Stomach (tissue), 9 donors: ENCODE data around the gene SYT15. TPM values are rescaled to one million over a fixed set of nuclear protein-coding genes. Genes with fewer than 3 reads are reported as not detected.
A peak's percentile ranks its signal among the peaks of the same experiment; 100 is the strongest.

Source experiments
- DNase-seq, 2 donors: peaks; one replicate each; pipeline versions ENCODE4 v3.0.0 to v3.0.0-alpha.2; 2013 to 2019
- H3K27ac ChIP-seq, 5 donors: fragments of 200-600 bp in 4 of 5; sonication (generic) in 4 of 5; one replicate each; pipeline ENCODE4 v1.5.1; 2013 to 2019; ENCODE audit warnings: mild to moderate bottlenecking in 1 of 5, moderate library complexity in 1 of 5
- H3K27me3 ChIP-seq, 3 donors: fragments of 200-600 bp; sonication (generic); one replicate each; pipeline ENCODE4 v1.5.1; 2017 to 2019; ENCODE audit warnings: mixed run types in 1 of 3
- H3K36me3 ChIP-seq, 4 donors: fragments of 200-600 bp; sonication (generic); 1 replicate in 3 of 4; 2 replicates in 1 of 4; pipeline ENCODE4 v1.5.1; 2016 to 2019
- H3K4me1 ChIP-seq, 4 donors: fragments of 200-600 bp; sonication (generic); one replicate each; pipeline ENCODE4 v1.5.1; 2016 to 2019
- H3K4me3 ChIP-seq, 4 donors: fragments of 200-600 bp; sonication (generic) in 3 of 4; one replicate each; pipeline ENCODE4 v1.5.1; 2016 to 2019; ENCODE audit warnings: mild to moderate bottlenecking in 1 of 4
- H3K9me3 ChIP-seq, 4 donors: fragments of 200-600 bp; sonication (generic); one replicate each; pipeline ENCODE4 v1.5.1; 2016 to 2019
- EP300 ChIP-seq: sonication (generic); formaldehyde crosslinking; IDR thresholded peaks from one replicate; pipeline ENCODE4 v1.6.1; 2017; ENCODE audit warnings: antibody characterized with exemption
- POLR2A ChIP-seq, 4 donors: fragments of 450-650 bp; IDR thresholded peaks; one replicate each; pipeline ENCODE4 v1.6.1; 2016; ENCODE audit warnings: antibody characterized with exemption in 4 of 4, control low read depth in 2 of 4, mild to moderate bottlenecking in 1 of 4, moderate library complexity in 1 of 4
- POLR2AphosphoS5 ChIP-seq, 3 donors: sonication (generic); formaldehyde crosslinking; IDR thresholded peaks; one replicate each; pipeline ENCODE4 v1.6.1; 2016; ENCODE audit warnings: antibody characterized with exemption in 3 of 3
- WGBS, 5 donors: extraction: QIAGEN DNeasy Blood & Tissue Kit in 3 of 5; methylation state at CpG; one replicate each; pipeline versions ENCODE4 v1.1.5 to v1.1.7; 2013 to 2018; 5-methylcytosine and 5-hydroxymethylcytosine counted together
- intact Hi-C: fragments of 100-400 bp; cut with DNase I; formaldehyde crosslinking; loops from one replicate; pipeline ENCODE4 v1.15.1; 2023; ENCODE audit warnings: low total_unique reads
- polyA plus RNA-seq, 3 donors: library from polyadenylated mRNA; stranded (reverse); fragments of 200-250 nt; gene quantifications; one replicate each; pipeline ENCODE4 v1.2.3, GENCODE V29; 2013
- total RNA-seq, 5 donors: library from RNA; depleted of rRNA; stranded (reverse); fragments of >200 nt; gene quantifications; one replicate each; pipeline versions ENCODE4 v1.1.0 to v1.2.3, GENCODE V29; 2014 to 2016
- TF ChIP-seq, protein P1 (sequence below), 7 experiments: fragments of 450-650 bp in 4 of 7; fragments of 200-600 bp in 3 of 7; sonication (generic) in 3 of 7; IDR thresholded peaks; one replicate each; pipeline ENCODE4 v1.5.1; 2016 to 2019; ENCODE audit warnings: antibody characterized with exemption in 7 of 7, control low read depth in 2 of 7, mild to moderate bottlenecking in 1 of 7
- donor health status: healthy with polysubstance abuse.
- donor health status: Bipolar disorder and iron deficiency.
- donor health status: healthy.

Gene SYT15
- total and polyA plus RNA-seq, 8 donors, result 0.12 to 85.8 (median 0.93) TPM; not detected in 2

DNA sequence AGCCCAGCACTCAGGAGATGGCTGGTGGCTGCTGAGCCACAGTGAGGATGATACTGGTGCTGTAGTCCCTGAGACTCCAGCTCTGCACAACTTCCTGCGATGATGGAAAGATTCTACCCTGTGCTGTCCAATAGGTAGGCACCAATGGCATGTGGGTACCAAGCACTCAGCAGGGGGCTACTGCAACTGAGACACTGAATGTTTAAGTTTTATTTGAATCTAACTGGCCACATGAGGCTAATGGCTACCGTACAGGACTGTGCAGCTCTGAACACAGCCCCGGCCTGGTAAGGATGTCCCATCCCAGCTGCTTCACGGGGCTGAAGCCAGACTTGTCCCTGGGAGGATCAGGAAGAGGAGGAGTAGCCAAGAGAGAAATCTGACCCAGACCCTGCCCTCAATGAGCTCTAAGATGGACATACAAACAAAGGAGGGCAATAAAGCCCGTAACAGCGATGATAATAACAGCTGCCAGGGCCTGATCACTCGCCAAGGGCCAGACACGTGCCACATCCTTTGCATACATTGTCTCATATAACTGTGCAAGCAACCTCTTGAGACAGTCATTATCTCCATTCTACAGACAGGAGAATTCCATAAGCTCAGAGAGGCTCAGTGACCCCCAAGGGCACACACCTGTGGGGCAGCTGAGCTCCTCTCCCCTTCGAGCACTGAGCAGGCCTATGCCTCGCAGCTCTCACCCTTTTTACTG is 26.2 kb upstream of the SYT15 start:
- no peaks in the 10 kb centered on the region for H3K9me3 ChIP-seq
- no peak overlapping the region for H3K27ac ChIP-seq
- H3K4me3 ChIP-seq, result no peak overlapping the region
- TF ChIP-seq EP300 (no peak), POLR2A (IDR thresholded peaks at IDR 0.05) (no peak), POLR2AphosphoS5 (IDR thresholded peaks at IDR 0.05) (no peak)
- TF ChIP-seq, protein P1, sequence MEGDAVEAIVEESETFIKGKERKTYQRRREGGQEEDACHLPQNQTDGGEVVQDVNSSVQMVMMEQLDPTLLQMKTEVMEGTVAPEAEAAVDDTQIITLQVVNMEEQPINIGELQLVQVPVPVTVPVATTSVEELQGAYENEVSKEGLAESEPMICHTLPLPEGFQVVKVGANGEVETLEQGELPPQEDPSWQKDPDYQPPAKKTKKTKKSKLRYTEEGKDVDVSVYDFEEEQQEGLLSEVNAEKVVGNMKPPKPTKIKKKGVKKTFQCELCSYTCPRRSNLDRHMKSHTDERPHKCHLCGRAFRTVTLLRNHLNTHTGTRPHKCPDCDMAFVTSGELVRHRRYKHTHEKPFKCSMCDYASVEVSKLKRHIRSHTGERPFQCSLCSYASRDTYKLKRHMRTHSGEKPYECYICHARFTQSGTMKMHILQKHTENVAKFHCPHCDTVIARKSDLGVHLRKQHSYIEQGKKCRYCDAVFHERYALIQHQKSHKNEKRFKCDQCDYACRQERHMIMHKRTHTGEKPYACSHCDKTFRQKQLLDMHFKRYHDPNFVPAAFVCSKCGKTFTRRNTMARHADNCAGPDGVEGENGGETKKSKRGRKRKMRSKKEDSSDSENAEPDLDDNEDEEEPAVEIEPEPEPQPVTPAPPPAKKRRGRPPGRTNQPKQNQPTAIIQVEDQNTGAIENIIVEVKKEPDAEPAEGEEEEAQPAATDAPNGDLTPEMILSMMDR (IDR thresholded peaks at IDR 0.05), result no peak
- WGBS, 5 donors, result 83 to 86% (median 84%) methylated on average over 10 of the region's 10 CpGs
- peaks cover 16 to 46% (median 35%) of the 10 kb centered on the region in 4 donors for H3K4me1 ChIP-seq
- H3K36me3 ChIP-seq, result peaks cover 0 to 22% (median 19%) of the 10 kb centered on the region in 4 donors
- peak in 1 of 2 donors; percentile 24 for DNase-seq
- H3K27me3 ChIP-seq, result peaks cover 4 to 40% (median 31%) of the 10 kb centered on the region in 3 donors
- intact Hi-C loops, result no loop called here

- DNase-seq, result no peak
- intact Hi-C loops, result no loop called here
- H3K9me3 ChIP-seq, result no peaks in the 10 kb centered on the region
- H3K36me3 ChIP-seq, result peaks cover 0 to 22% (median 19%) of the 10 kb centered on the region in 4 donors
- TF ChIP-seq POLR2AphosphoS5 (IDR thresholded peaks at IDR 0.05) (no peak), POLR2A (IDR thresholded peaks at IDR 0.05) (no peak), EP300 (no peak)
- TF ChIP-seq, protein P1 (IDR thresholded peaks at IDR 0.05), result no peak
- WGBS, 5 donors, result 47 to 78% (median 71%) methylated on average over 2 of the region's 2 CpGs
- no peak overlapping the region for H3K27ac ChIP-seq
- H3K4me1 ChIP-seq, result peaks cover 16 to 53% (median 38%) of the 10 kb centered on the region in 4 donors
- H3K27me3 ChIP-seq, result peaks cover 4 to 47% (median 35%) of the 10 kb centered on the region in 3 donors
- no peak overlapping the region for H3K4me3 ChIP-seq
These were observed 25.5 kb upstream of the SYT15 start for GRCh38 chr10:46553238-46554049.

GRCh38 chr10:46554166-46554781 is 24.7 kb upstream of the SYT15 start:
- peaks cover 4 to 56% (median 35%) of the 10 kb centered on the region in 3 donors for H3K27me3 ChIP-seq
- H3K4me1 ChIP-seq, result peaks cover 16 to 61% (median 41%) of the 10 kb centered on the region in 4 donors
- H3K9me3 ChIP-seq, result no peaks in the 10 kb centered on the region

More at GRCh38 chr10:46554166-46554781, 24.7 kb upstream of the SYT15 start:
- TF ChIP-seq, protein P1 (IDR thresholded peaks at IDR 0.05), result no peak
- TF ChIP-seq EP300 (no peak), POLR2A (IDR thresholded peaks at IDR 0.05) (no peak), POLR2AphosphoS5 (IDR thresholded peaks at IDR 0.05) (no peak)
- no peak overlapping the region for H3K4me3 ChIP-seq
- no peak overlapping the region for H3K27ac ChIP-seq
- intact Hi-C loops, result no loop called here
- H3K36me3 ChIP-seq, result peaks cover 0 to 22% (median 15%) of the 10 kb centered on the region in 4 donors
- 87 to 90% (median 88%) methylated on average over 7 of the region's 7 CpGs for WGBS, 5 donors
- DNase-seq, result no peak
